ENCODE measurements around the gene ASTL.

The ASTL gene

DNA sequence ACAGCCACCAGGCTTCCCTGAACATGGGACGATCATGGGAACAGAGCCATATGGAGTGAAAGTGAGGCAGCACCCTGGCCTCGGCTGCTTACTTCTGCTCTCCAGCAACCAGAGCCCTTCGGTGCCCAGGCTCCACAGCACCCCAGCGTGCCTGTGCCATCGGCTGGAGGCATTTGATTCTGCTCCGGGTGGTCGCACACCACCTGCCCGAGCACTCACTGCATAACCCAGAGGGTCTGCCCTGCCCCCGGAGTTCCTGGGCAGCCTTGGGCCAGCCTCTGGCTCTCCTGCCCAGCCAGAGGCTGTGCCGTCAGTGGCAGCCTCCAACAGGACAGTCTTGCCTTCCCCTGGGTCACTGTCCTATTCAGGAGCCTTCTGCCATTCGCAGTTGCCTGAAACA is 3.9 kb downstream of the ASTL start:
- Histone ChIP-seq H3K9me3 (no peaks in the 10 kb centered on the region), H3K4me1 (ENCODE audit: control insufficient read depth in 1 of 2, insufficient read depth in 1 of 2, low read depth in 1 of 2, low read length in 1 of 2) (no peaks in the 10 kb centered on the region), H3K36me3 (no peaks in the 10 kb centered on the region), H3K4me3 (ENCODE audit: low read depth in 1 of 2, low read length in 1 of 2) (no peak overlapping the region), H3K27ac (no peak overlapping the region), H3K27me3 (no peaks in the 10 kb centered on the region)
- TF ChIP-seq, protein P1, sequence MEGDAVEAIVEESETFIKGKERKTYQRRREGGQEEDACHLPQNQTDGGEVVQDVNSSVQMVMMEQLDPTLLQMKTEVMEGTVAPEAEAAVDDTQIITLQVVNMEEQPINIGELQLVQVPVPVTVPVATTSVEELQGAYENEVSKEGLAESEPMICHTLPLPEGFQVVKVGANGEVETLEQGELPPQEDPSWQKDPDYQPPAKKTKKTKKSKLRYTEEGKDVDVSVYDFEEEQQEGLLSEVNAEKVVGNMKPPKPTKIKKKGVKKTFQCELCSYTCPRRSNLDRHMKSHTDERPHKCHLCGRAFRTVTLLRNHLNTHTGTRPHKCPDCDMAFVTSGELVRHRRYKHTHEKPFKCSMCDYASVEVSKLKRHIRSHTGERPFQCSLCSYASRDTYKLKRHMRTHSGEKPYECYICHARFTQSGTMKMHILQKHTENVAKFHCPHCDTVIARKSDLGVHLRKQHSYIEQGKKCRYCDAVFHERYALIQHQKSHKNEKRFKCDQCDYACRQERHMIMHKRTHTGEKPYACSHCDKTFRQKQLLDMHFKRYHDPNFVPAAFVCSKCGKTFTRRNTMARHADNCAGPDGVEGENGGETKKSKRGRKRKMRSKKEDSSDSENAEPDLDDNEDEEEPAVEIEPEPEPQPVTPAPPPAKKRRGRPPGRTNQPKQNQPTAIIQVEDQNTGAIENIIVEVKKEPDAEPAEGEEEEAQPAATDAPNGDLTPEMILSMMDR (IDR thresholded peaks at IDR 0.05) = no peak

DNA sequence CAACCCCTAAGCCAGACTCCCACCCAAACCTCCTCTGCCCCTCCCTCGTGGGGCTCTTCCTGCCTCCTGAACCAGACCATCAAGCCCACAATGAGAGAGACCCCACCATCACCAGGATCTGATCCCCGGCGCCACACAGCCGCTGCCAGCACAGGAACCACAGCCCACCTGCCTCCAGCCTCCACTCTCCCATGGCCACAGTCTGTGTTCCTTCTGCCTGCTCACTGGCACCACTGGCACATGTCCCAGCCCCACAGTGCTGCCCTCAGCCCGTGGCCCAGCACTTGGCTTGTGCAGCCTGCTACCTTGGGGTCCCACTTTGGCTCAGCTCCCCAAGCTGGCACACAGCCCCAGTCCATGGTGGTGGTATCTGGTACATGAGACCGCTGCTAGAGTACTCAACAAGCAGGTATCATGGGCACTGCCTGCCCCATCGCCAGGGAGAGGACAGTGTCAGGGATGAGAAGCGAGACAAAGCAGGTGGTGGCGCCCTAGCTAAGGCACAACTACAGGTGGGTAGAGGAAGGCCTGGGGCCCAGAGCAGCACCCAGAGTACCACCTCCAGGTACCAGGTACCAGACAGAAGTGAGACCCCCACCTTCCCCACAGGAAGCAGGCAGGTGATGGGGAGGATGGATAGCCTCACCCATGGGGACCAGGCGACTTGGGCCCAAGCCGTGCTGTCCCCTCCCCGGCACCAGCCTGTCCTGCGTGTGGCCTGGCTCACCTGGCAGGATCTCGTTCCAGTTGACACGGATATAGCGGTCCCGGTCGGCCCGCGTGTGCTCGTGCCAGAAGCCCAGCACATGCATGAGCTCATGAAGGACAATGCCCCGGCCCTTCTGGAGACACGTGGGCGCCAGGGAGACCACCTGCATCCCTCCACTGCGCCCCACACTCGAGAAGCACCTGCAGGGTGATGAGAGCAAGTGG is 6.2 kb downstream of the ASTL start:
- Histone ChIP-seq H3K4me3 (ENCODE audit: low read depth in 1 of 2, low read length in 1 of 2) (no peak overlapping the region), H3K27me3 (no peaks in the 10 kb centered on the region), H3K4me1 (ENCODE audit: control insufficient read depth in 1 of 2, insufficient read depth in 1 of 2, low read depth in 1 of 2, low read length in 1 of 2) (no peaks in the 10 kb centered on the region), H3K9me3 (no peaks in the 10 kb centered on the region), H3K27ac (no peak overlapping the region), H3K36me3 (no peaks in the 10 kb centered on the region)
- TF ChIP-seq, protein P1 (IDR thresholded peaks at IDR 0.05) = no peak

DNA sequence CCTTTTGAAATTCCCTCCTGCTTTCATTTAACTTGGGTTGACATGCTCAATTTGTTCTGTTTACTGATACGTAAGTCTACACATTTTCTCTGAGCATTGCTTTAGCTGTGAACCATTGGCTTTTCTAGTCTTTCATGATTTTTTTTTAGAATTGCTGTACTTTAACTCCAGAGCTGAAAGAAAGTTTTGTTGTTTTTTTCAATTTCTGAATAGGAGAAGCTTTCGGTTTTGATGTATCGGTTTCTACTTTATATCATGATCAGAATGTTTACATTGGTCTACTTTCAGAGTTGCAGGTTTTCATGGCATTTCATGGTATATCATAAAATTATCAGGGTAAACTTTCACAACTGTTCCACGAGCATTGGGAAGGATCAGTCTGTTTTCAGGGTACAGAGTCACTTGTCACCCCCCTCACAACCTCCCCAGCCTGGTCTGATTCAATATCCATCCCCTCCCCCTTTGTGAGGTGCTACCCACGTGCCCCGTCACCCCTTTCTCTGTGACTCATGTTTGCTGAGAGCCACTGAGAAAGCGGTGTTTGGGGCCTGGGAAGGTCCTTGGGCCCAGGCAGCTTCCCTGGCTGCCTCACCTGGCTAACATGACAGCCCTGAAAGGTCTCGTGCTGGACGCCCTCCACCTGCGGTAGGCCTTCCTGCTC is 7.0 kb downstream of the ASTL start:
- H3K36me3 ChIP-seq = no peaks in the 10 kb centered on the region
- H3K4me3 ChIP-seq (ENCODE audit: low read depth in 1 of 2, low read length in 1 of 2) = no peak overlapping the region
- TF ChIP-seq, protein P1 (IDR thresholded peaks at IDR 0.05) = no peak
- no peaks in the 10 kb centered on the region for H3K9me3 ChIP-seq
- no peaks in the 10 kb centered on the region for H3K4me1 ChIP-seq (ENCODE audit: control insufficient read depth in 1 of 2, insufficient read depth in 1 of 2, low read depth in 1 of 2, low read length in 1 of 2)
- no peaks in the 10 kb centered on the region for H3K27me3 ChIP-seq
- H3K27ac ChIP-seq = no peak overlapping the region

DNA sequence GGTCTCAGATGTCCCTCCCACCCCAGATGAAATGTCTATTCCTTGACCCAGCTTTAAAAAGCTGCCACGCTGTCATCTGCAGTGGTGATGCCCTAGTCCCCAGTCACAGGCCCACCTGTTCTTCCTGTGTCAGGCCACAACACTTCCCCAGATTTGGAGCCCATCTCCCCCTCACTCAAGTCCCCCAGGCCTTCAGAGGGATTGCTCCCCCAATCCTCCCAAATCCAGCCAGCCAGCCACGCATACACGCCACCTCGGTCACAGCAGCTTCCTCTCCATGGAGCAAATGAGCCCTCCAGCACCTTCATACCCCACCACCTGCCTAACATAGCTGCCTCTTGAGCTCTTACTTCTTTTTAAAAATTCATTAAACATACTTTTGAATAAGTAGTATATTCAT is 7.8 kb downstream of the ASTL start:
- H3K27me3 ChIP-seq = no peaks in the 10 kb centered on the region
- no peaks in the 10 kb centered on the region for H3K36me3 ChIP-seq
- H3K4me1 ChIP-seq (ENCODE audit: control insufficient read depth in 1 of 2, insufficient read depth in 1 of 2, low read depth in 1 of 2, low read length in 1 of 2) = no peaks in the 10 kb centered on the region
- TF ChIP-seq, protein P1 (IDR thresholded peaks at IDR 0.05) = no peak
- no peak overlapping the region for H3K4me3 ChIP-seq (ENCODE audit: low read depth in 1 of 2, low read length in 1 of 2)
- H3K27ac ChIP-seq = no peak overlapping the region
- H3K9me3 ChIP-seq = no peaks in the 10 kb centered on the region

DNA sequence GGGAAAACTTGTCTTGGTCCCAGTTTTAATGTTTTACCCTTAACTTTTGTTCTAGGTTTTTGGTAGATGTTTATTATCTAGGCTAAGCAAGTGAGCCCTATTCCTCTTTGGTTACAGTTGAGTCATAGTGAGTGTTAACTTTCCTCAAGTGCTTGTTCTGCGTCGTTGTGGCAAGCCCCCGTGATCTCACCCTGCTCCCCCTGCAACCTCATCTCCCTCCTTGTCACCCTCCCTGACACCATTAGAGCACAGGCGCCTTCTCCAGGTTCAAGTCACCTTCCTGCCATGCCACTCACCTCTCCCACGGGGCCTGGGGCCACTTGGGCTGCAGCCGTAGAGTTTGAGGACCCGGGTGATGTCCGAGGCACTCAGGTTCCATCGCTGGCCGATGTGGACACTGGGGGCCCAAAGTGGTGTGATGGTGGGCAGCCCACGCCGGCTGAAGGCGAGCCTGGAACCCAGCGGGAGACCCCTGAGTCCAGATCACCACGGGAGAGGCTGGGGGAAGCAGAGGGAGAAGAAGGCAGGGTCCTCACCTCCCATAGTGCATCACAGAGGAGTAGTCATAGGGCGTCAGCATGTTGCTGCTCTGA is 8.7 kb downstream of the ASTL start:
- TF ChIP-seq, protein P1 (IDR thresholded peaks at IDR 0.05) = no peak
- H3K27ac ChIP-seq = no peak overlapping the region

More for the DNA sequence above, 8.7 kb downstream of the ASTL start:
- H3K4me3 ChIP-seq (ENCODE audit: low read depth in 1 of 2, low read length in 1 of 2) = no peak overlapping the region
- no peaks in the 10 kb centered on the region for H3K36me3 ChIP-seq
- H3K9me3 ChIP-seq = no peaks in the 10 kb centered on the region
- no peaks in the 10 kb centered on the region for H3K4me1 ChIP-seq (ENCODE audit: control insufficient read depth in 1 of 2, insufficient read depth in 1 of 2, low read depth in 1 of 2, low read length in 1 of 2)
- H3K27me3 ChIP-seq = no peaks in the 10 kb centered on the region

All from neutrophil (primary cell).